HEK293 (cell line): ENCODE measurements around the gene UNC50.

Experiments used
- KLF16 ChIP-seq: fragments of 450-650 bp; formaldehyde crosslinking; IDR thresholded peaks from 2 replicates; pipeline ENCODE4 v1.5.1; 2017; ENCODE audit warnings: missing biosample characterization, missing genetic modification characterization
- ZBTB7A ChIP-seq: fragments of 450-650 bp; formaldehyde crosslinking; IDR thresholded peaks from 2 replicates; pipeline ENCODE4 v1.5.1; 2016; ENCODE audit warnings: low read depth, missing biosample characterization, missing genetic modification characterization
- ZNF274 ChIP-seq, 2 experiments: fragments of 200-500 bp in 1 of 2; fragments of 450-650 bp in 1 of 2; sonication (Bioruptor generic) in 1 of 2; formaldehyde crosslinking in 1 of 2; IDR thresholded peaks; 2 replicates each; pipeline versions ENCODE4 v1.5.1 to v1.6.1; 2014 to 2016; ENCODE audit warnings: borderline replicate concordance in 1 of 2, inconsistent platforms in 1 of 2, low read length in 1 of 2, missing biosample characterization in 1 of 2, missing genetic modification characterization in 1 of 2
- ZNF324 ChIP-seq: fragments of 450-650 bp; formaldehyde crosslinking; IDR thresholded peaks from 2 replicates; pipeline ENCODE4 v1.5.1; 2016; ENCODE audit warnings: missing biosample characterization, missing genetic modification characterization
- ZNF501 ChIP-seq: fragments of 450-650 bp; formaldehyde crosslinking; IDR thresholded peaks from 2 replicates; pipeline ENCODE4 v1.5.1; 2016; ENCODE audit warnings: missing biosample characterization, missing genetic modification characterization
- ZNF610 ChIP-seq: fragments of 450-650 bp; formaldehyde crosslinking; IDR thresholded peaks from 2 replicates; pipeline ENCODE4 v1.5.1; 2016; ENCODE audit warnings: missing biosample characterization, missing genetic modification characterization, borderline replicate concordance
- ZNF660 ChIP-seq: fragments of 450-650 bp; IDR thresholded peaks from 2 replicates; pipeline ENCODE4 v1.5.1; 2018; ENCODE audit warnings: missing biosample characterization, mild to moderate bottlenecking, missing genetic modification characterization
- TF ChIP-seq, protein P1 (sequence below): fragments of 450-650 bp; formaldehyde crosslinking; IDR thresholded peaks from 2 replicates; pipeline ENCODE4 v1.5.1; 2016; ENCODE audit warnings: missing biosample characterization, missing genetic modification characterization
- TF ChIP-seq, protein P2 (sequence below): fragments of 450-650 bp; formaldehyde crosslinking; IDR thresholded peaks from 2 replicates; pipeline ENCODE4; 2016; ENCODE audit warnings: missing biosample characterization, missing genetic modification characterization
- TF ChIP-seq, protein P3 (sequence below): fragments of 450-650 bp; formaldehyde crosslinking; IDR thresholded peaks from 2 replicates; pipeline ENCODE4 v1.5.1; 2016; ENCODE audit warnings: missing biosample characterization, missing genetic modification characterization
- TF ChIP-seq, protein P4 (sequence below): fragments of 450-650 bp; formaldehyde crosslinking; IDR thresholded peaks from 2 replicates; pipeline ENCODE4 v1.5.1; 2016; ENCODE audit warnings: missing biosample characterization, missing genetic modification characterization, low read depth
- TF ChIP-seq, protein P5 (sequence below): fragments of 450-650 bp; formaldehyde crosslinking; IDR thresholded peaks from 2 replicates; pipeline ENCODE4 v1.5.1; 2016; ENCODE audit warnings: missing biosample characterization, missing genetic modification characterization

DNA sequence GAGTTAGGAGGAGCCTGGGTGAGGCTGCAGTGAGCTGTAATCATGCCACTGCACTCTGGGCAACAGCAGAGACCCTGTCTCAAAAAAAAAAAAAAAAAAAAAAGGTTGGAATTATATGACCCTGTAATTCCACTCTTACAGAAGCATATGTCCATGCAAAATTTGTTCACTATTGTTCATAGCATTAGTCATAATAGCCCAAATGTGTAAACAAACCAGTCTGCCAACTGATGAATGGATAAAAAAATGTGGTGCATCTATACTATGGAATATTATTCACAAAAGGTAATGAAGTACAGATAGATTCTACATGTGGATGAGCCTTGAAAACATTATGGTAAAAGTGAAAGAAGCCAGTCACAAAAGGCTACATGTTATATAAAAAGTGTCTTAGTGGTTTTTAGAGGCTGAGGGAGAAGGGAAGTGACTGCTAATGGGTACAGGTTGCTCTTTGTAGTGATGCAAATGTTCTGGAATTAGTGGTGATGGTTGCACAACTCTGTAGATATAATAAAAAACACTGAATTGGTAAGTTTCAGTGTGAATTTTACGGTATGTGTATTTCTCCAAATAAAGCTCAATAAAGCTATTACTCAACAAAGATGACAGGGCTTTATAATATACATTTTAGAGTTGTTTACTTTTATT is 9.5 kb upstream of the UNC50 start:
- TF ChIP-seq ZNF501 (tag by site-specific recombination) (no peak), ZNF660 (tag by site-specific recombination) (no peak), KLF16 (tag by site-specific recombination) (no peak), ZNF274 (IDR thresholded peaks at IDR 0.05; ENCODE audit: low read length) (no peak), ZNF274 (tag by site-specific recombination; IDR thresholded peaks at IDR 0.05; ENCODE audit: borderline replicate concordance) (no peak), ZBTB7A (tag by site-specific recombination) (no peak), ZNF324 (tag by site-specific recombination) (no peak), ZNF610 (tag by site-specific recombination) (no peak)
- TF ChIP-seq, protein P1, sequence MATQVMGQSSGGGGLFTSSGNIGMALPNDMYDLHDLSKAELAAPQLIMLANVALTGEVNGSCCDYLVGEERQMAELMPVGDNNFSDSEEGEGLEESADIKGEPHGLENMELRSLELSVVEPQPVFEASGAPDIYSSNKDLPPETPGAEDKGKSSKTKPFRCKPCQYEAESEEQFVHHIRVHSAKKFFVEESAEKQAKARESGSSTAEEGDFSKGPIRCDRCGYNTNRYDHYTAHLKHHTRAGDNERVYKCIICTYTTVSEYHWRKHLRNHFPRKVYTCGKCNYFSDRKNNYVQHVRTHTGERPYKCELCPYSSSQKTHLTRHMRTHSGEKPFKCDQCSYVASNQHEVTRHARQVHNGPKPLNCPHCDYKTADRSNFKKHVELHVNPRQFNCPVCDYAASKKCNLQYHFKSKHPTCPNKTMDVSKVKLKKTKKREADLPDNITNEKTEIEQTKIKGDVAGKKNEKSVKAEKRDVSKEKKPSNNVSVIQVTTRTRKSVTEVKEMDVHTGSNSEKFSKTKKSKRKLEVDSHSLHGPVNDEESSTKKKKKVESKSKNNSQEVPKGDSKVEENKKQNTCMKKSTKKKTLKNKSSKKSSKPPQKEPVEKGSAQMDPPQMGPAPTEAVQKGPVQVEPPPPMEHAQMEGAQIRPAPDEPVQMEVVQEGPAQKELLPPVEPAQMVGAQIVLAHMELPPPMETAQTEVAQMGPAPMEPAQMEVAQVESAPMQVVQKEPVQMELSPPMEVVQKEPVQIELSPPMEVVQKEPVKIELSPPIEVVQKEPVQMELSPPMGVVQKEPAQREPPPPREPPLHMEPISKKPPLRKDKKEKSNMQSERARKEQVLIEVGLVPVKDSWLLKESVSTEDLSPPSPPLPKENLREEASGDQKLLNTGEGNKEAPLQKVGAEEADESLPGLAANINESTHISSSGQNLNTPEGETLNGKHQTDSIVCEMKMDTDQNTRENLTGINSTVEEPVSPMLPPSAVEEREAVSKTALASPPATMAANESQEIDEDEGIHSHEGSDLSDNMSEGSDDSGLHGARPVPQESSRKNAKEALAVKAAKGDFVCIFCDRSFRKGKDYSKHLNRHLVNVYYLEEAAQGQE, result no peak
- TF ChIP-seq, protein P2, sequence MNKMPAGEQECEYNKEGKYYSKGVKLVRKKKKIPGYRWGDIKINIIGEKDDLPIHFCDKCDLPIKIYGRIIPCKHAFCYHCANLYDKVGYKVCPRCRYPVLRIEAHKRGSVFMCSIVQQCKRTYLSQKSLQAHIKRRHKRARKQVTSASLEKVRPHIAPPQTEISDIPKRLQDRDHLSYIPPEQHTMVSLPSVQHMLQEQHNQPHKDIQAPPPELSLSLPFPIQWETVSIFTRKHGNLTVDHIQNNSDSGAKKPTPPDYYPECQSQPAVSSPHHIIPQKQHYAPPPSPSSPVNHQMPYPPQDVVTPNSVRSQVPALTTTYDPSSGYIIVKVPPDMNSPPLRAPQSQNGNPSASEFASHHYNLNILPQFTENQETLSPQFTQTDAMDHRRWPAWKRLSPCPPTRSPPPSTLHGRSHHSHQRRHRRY, result no peak
- TF ChIP-seq, protein P3, sequence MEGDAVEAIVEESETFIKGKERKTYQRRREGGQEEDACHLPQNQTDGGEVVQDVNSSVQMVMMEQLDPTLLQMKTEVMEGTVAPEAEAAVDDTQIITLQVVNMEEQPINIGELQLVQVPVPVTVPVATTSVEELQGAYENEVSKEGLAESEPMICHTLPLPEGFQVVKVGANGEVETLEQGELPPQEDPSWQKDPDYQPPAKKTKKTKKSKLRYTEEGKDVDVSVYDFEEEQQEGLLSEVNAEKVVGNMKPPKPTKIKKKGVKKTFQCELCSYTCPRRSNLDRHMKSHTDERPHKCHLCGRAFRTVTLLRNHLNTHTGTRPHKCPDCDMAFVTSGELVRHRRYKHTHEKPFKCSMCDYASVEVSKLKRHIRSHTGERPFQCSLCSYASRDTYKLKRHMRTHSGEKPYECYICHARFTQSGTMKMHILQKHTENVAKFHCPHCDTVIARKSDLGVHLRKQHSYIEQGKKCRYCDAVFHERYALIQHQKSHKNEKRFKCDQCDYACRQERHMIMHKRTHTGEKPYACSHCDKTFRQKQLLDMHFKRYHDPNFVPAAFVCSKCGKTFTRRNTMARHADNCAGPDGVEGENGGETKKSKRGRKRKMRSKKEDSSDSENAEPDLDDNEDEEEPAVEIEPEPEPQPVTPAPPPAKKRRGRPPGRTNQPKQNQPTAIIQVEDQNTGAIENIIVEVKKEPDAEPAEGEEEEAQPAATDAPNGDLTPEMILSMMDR, result no peak
- TF ChIP-seq, protein P4, sequence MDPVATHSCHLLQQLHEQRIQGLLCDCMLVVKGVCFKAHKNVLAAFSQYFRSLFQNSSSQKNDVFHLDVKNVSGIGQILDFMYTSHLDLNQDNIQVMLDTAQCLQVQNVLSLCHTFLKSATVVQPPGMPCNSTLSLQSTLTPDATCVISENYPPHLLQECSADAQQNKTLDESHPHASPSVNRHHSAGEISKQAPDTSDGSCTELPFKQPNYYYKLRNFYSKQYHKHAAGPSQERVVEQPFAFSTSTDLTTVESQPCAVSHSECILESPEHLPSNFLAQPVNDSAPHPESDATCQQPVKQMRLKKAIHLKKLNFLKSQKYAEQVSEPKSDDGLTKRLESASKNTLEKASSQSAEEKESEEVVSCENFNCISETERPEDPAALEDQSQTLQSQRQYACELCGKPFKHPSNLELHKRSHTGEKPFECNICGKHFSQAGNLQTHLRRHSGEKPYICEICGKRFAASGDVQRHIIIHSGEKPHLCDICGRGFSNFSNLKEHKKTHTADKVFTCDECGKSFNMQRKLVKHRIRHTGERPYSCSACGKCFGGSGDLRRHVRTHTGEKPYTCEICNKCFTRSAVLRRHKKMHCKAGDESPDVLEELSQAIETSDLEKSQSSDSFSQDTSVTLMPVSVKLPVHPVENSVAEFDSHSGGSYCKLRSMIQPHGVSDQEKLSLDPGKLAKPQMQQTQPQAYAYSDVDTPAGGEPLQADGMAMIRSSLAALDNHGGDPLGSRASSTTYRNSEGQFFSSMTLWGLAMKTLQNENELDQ (tag by site-specific recombination), result no peak
- TF ChIP-seq, protein P5, sequence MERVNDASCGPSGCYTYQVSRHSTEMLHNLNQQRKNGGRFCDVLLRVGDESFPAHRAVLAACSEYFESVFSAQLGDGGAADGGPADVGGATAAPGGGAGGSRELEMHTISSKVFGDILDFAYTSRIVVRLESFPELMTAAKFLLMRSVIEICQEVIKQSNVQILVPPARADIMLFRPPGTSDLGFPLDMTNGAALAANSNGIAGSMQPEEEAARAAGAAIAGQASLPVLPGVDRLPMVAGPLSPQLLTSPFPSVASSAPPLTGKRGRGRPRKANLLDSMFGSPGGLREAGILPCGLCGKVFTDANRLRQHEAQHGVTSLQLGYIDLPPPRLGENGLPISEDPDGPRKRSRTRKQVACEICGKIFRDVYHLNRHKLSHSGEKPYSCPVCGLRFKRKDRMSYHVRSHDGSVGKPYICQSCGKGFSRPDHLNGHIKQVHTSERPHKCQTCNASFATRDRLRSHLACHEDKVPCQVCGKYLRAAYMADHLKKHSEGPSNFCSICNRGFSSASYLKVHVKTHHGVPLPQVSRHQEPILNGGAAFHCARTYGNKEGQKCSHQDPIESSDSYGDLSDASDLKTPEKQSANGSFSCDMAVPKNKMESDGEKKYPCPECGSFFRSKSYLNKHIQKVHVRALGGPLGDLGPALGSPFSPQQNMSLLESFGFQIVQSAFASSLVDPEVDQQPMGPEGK (tag by site-specific recombination), result no peak
